H1 (cell line): ENCODE data around the gene FAM120B. TPM values are rescaled to one million over a fixed set of nuclear protein-coding genes. Genes with fewer than 3 reads are reported as not detected.

Experiments
- CTCF ChIA-PET: fragments of 300-600 bp; sonication (Branson Sonifier 250); formaldehyde crosslinking; loops from one replicate; lab custom pipeline; 2021; ENCODE audit not compliant: partially characterized antibody; lab: Charles Lee
- POLR2A ChIA-PET: fragments of 300-600 bp; sonication (Branson Sonifier 250); formaldehyde crosslinking; loops from one replicate; lab custom pipeline; 2021; ENCODE audit warnings: inconsistent platforms; ENCODE audit not compliant: partially characterized antibody; lab: Charles Lee
- DNase-seq, 2 experiments: peaks; one replicate each; pipeline versions ENCODE4 v3.0.0 to v3.0.0-alpha.2; 2010 to 2022; ENCODE audit warnings: low spot score in 2 of 2, low read depth in 1 of 2, mixed read lengths in 1 of 2
- FAIRE-seq: peaks from 2 replicates; lab custom pipeline; 2011; peaks lifted over from hg19 to GRCh38; lab: Jason Lieb, UNC
- H2AFZ ChIP-seq: 2 replicates; pipeline ENCODE4 v1.8.1; 2012; ENCODE audit warnings: low read length, inconsistent platforms
- H2AK5ac ChIP-seq: 2 replicates; pipeline ENCODE4 v1.6.1; 2013; ENCODE audit warnings: low read depth, low read length
- H2BK120ac ChIP-seq: replicated peaks from 2 replicates; pipeline ENCODE3; 2013; ENCODE audit warnings: low read depth, low read length, inconsistent platforms
- H2BK12ac ChIP-seq: 2 replicates; pipeline ENCODE4 v1.6.1; 2013; ENCODE audit warnings: low read depth, low read length
- H2BK15ac ChIP-seq: 2 replicates; pipeline ENCODE4 v1.6.1; 2013; ENCODE audit warnings: low read length
- H2BK20ac ChIP-seq: 2 replicates; pipeline ENCODE4 v1.6.1; 2013; ENCODE audit warnings: low read length
- H2BK5ac ChIP-seq: 2 replicates; pipeline ENCODE4 v1.6.1; 2013; ENCODE audit warnings: low read depth, low read length
- H3K14ac ChIP-seq: 2 replicates; pipeline ENCODE4 v1.6.1; 2013; ENCODE audit warnings: inconsistent platforms; ENCODE audit not compliant: insufficient read length
- H3K18ac ChIP-seq: 2 replicates; pipeline ENCODE4 v1.6.1; 2013; ENCODE audit warnings: low read length; ENCODE audit errors: extremely low read depth
- H3K23ac ChIP-seq: 2 replicates; pipeline ENCODE4 v1.6.1; 2013; ENCODE audit warnings: inconsistent platforms; ENCODE audit not compliant: insufficient read length
- H3K23me2 ChIP-seq: 2 replicates; pipeline ENCODE4 v1.6.1; 2013; ENCODE audit warnings: low read depth, low read length
- H3K27ac ChIP-seq: 2 replicates; pipeline ENCODE4 v1.6.1; 2011; ENCODE audit warnings: low read depth, low read length, inconsistent platforms
- H3K27me3 ChIP-seq, 4 experiments: replicated peaks in 1 of 4; 1 replicate in 1 of 4; 2 replicates in 3 of 4; pipeline versions ENCODE4 v1.6.1 to v1.8.1; 2011 to 2013; ENCODE audit warnings: low read length in 3 of 4, mild to moderate bottlenecking in 3 of 4, inconsistent platforms in 2 of 4, mixed read lengths in 2 of 4, moderate library complexity in 1 of 4; ENCODE audit not compliant: control insufficient read depth in 3 of 4, insufficient read depth in 3 of 4; ENCODE audit errors: extremely low read depth in 1 of 4
- H3K36me3 ChIP-seq, 4 experiments: 2 replicates each; pipeline versions ENCODE4 v1.6.1 to v1.8.1; 2011 to 2013; ENCODE audit warnings: mild to moderate bottlenecking in 4 of 4, low read length in 3 of 4, moderate library complexity in 2 of 4, control low read depth in 1 of 4, inconsistent platforms in 1 of 4; ENCODE audit not compliant: insufficient read depth in 4 of 4, control insufficient read depth in 2 of 4
- H3K4ac ChIP-seq: replicated peaks from 2 replicates; pipeline ENCODE3; 2013; ENCODE audit warnings: low read length, low read depth, mixed read lengths, inconsistent platforms; ENCODE audit not compliant: insufficient read length
- H3K4me1 ChIP-seq, 4 experiments: replicated peaks in 1 of 4; 1 replicate in 1 of 4; 2 replicates in 3 of 4; pipeline versions ENCODE4 v1.6.1 to v1.8.1; 2011 to 2013; ENCODE audit warnings: low read length in 3 of 4, inconsistent platforms in 2 of 4, mixed read lengths in 1 of 4; ENCODE audit not compliant: insufficient read depth in 4 of 4, control insufficient read depth in 3 of 4
- H3K4me2 ChIP-seq, 2 experiments: 2 replicates each; pipeline versions ENCODE4 v1.6.1 to v1.8.1; 2011 to 2013; ENCODE audit warnings: low read depth in 2 of 2, low read length in 2 of 2, control low read depth in 1 of 2, inconsistent platforms in 1 of 2, mild to moderate bottlenecking in 1 of 2; ENCODE audit not compliant: insufficient read depth in 1 of 2
- H3K4me3 ChIP-seq, 4 experiments: fragments of 200-600, 300-600 bp in 1 of 4; sonication (generic), shearing (Covaris generic), sonication (Bioruptor Twin) in 1 of 4; 2 replicates each; pipeline versions ENCODE4 v1.5.1 to v1.8.1; 2011 to 2016; ENCODE audit warnings: low read length in 4 of 4, low read depth in 3 of 4, control low read depth in 2 of 4, inconsistent platforms in 2 of 4, mild to moderate bottlenecking in 2 of 4, mixed read lengths in 1 of 4, moderate library complexity in 1 of 4; ENCODE audit not compliant: insufficient read depth in 2 of 4; ENCODE audit errors: extremely low read depth in 1 of 4
- H3K56ac ChIP-seq: replicated peaks from 2 replicates; pipeline ENCODE3; 2013; ENCODE audit warnings: low read depth, mild to moderate bottlenecking, mixed read lengths, low read length, inconsistent platforms; ENCODE audit not compliant: insufficient read length
- H3K79me1 ChIP-seq: 2 replicates; pipeline ENCODE4 v1.6.1; 2013; ENCODE audit warnings: low read depth, low read length, control low read depth
- H3K79me2 ChIP-seq, 2 experiments: 2 replicates each; pipeline versions ENCODE4 v1.6.1 to v1.8.1; 2012 to 2013; ENCODE audit warnings: low read length in 2 of 2, mild to moderate bottlenecking in 2 of 2, inconsistent platforms in 1 of 2; ENCODE audit not compliant: insufficient read depth in 2 of 2, control insufficient read depth in 1 of 2
- H3K9ac ChIP-seq, 4 experiments: replicated peaks in 1 of 4; 1 replicate in 1 of 4; 2 replicates in 3 of 4; pipeline versions ENCODE4 v1.6.1 to v1.8.1; 2011 to 2013; ENCODE audit warnings: low read depth in 3 of 4, low read length in 3 of 4, control low read depth in 2 of 4, mild to moderate bottlenecking in 2 of 4, moderate library complexity in 2 of 4, inconsistent platforms in 1 of 4; ENCODE audit errors: extremely low read depth in 1 of 4
- H3K9me3 ChIP-seq, 2 experiments: 2 replicates each; pipeline versions ENCODE4 v1.6.1 to v1.8.1; 2012 to 2013; ENCODE audit warnings: mild to moderate bottlenecking in 2 of 2, moderate library complexity in 2 of 2, control low read depth in 1 of 2, inconsistent platforms in 1 of 2, low read depth in 1 of 2, low read length in 1 of 2, mixed read lengths in 1 of 2; ENCODE audit not compliant: insufficient read depth in 2 of 2
- H4K20me1 ChIP-seq, 2 experiments: replicated peaks in 1 of 2; 2 replicates each; pipeline versions ENCODE3 to v1.8.1; 2011 to 2013; ENCODE audit warnings: inconsistent platforms in 2 of 2, low read length in 2 of 2, mild to moderate bottlenecking in 1 of 2; ENCODE audit not compliant: insufficient read depth in 2 of 2, control insufficient read depth in 1 of 2
- H4K5ac ChIP-seq: 2 replicates; pipeline ENCODE4 v1.6.1; 2013; ENCODE audit warnings: low read length, low read depth, mixed read lengths, inconsistent platforms; ENCODE audit not compliant: insufficient read length
- H4K8ac ChIP-seq: 2 replicates; pipeline ENCODE4 v1.8.0; 2013; ENCODE audit warnings: mild to moderate bottlenecking, moderate library complexity, low read length, inconsistent platforms; ENCODE audit not compliant: insufficient read depth; ENCODE audit errors: extremely low read depth
- H4K91ac ChIP-seq: replicated peaks from 2 replicates; pipeline ENCODE3; 2013; ENCODE audit warnings: low read length, mixed read lengths, inconsistent platforms; ENCODE audit not compliant: insufficient read length
- CTBP2 ChIP-seq: IDR thresholded peaks from 2 replicates; pipeline ENCODE4 v1.7.0; 2011; ENCODE audit warnings: borderline replicate concordance, mild to moderate bottlenecking, moderate library complexity, mixed read lengths, low read length; ENCODE audit not compliant: insufficient read depth, insufficient read length
- EGR1 ChIP-seq: IDR thresholded peaks from 2 replicates; pipeline ENCODE4 v1.6.1; 2011; ENCODE audit warnings: low read depth, low read length, borderline replicate concordance
- KDM5A ChIP-seq: fragments of 200-600 bp; IDR thresholded peaks from 2 replicates; pipeline ENCODE4 v1.7.1; 2012; ENCODE audit warnings: mild to moderate bottlenecking, low read length, inconsistent platforms, mixed read lengths
- MAX ChIP-seq: IDR thresholded peaks from 2 replicates; pipeline ENCODE4 v1.6.1; 2012; ENCODE audit warnings: inconsistent platforms
- NRF1 ChIP-seq: IDR thresholded peaks from 2 replicates; pipeline ENCODE4 v1.6.1; 2011; ENCODE audit warnings: mild to moderate bottlenecking, low read depth, low read length, improper control_type of control experiment
- PHF8 ChIP-seq: fragments of 200-600 bp; sonication (generic); conservative IDR thresholded peaks from 2 replicates; pipeline ENCODE4 v1.7.1; 2012; ENCODE audit warnings: low read depth, mild to moderate bottlenecking, inconsistent platforms, low read length, moderate library complexity
- POU5F1 ChIP-seq: IDR thresholded peaks from 2 replicates; pipeline ENCODE4 v1.6.1; 2011; ENCODE audit warnings: low read depth, mild to moderate bottlenecking, low read length, moderate library complexity
- RAD21 ChIP-seq, 2 experiments: IDR thresholded peaks in 1 of 2; conservative IDR thresholded peaks in 1 of 2; 2 replicates each; pipeline ENCODE4 v1.6.1; 2011; ENCODE audit warnings: low read depth in 2 of 2, low read length in 2 of 2, improper control_type of control experiment in 1 of 2, inconsistent platforms in 1 of 2, mild to moderate bottlenecking in 1 of 2, moderate library complexity in 1 of 2
- SIN3A ChIP-seq, 2 experiments: IDR thresholded peaks in 1 of 2; conservative IDR thresholded peaks in 1 of 2; 2 replicates each; pipeline ENCODE4 v1.6.1; 2011 to 2012; ENCODE audit warnings: low read length in 2 of 2, improper control_type of control experiment in 1 of 2, low read depth in 1 of 2, mild to moderate bottlenecking in 1 of 2
- SIRT6 ChIP-seq: IDR thresholded peaks from one replicate; pipeline ENCODE4 v1.7.1; 2012; ENCODE audit warnings: low read length, inconsistent platforms
- TAF1 ChIP-seq: IDR thresholded peaks from 2 replicates; pipeline ENCODE4 v1.6.1; 2011; ENCODE audit warnings: mild to moderate bottlenecking, low read depth, low read length
- WGBS, 2 experiments: shearing (Covaris generic) in 1 of 2; methylation state at CpG; one replicate each; pipeline versions ENCODE4 v1.1.6 to v1.1.7; 2013 to 2015; ENCODE audit warnings: low lambda C conversion rate in 2 of 2, mixed read lengths in 2 of 2, inconsistent platforms in 1 of 2, low coverage in 1 of 2, missing lambda C conversion rate in 1 of 2; ENCODE audit not compliant: insufficient replicate concordance in 2 of 2, insufficient coverage in 1 of 2, insufficient read length in 1 of 2; ENCODE audit errors: extremely low coverage in 1 of 2, missing lambda C conversion rate in 1 of 2; 5-methylcytosine and 5-hydroxymethylcytosine counted together
- polyA plus RNA-seq, 7 experiments: library from polyadenylated mRNA; depleted of rRNA in 3 of 7; stranded (reverse) in 5 of 7; unstranded in 2 of 7; fragments of >200 nt in 5 of 7; fragments of 200-250 nt in 2 of 7; gene quantifications; 1 replicate in 5 of 7; 2 replicates in 1 of 7; 4 replicates in 1 of 7; pipeline versions ENCODE4 v1.2.1 to v1.2.3, GENCODE V29; 2011 to 2013; ENCODE audit warnings: missing spikeins in 2 of 7, mixed read lengths in 2 of 7
- total RNA-seq: library from RNA; stranded (reverse); fragmentation: NEBNext Ultra II Directional; extraction: Animal tissue kit (Norgen Biotek cat#: 25700); gene quantifications from 2 replicates; pipeline ENCODE4 v1.2.1, GENCODE V29; 2021
- TF ChIP-seq, protein P1 (sequence below): IDR thresholded peaks from 2 replicates; pipeline ENCODE4 v1.6.1; 2011; ENCODE audit warnings: low read depth, mild to moderate bottlenecking, low read length; ENCODE audit not compliant: insufficient read depth

FAM120B gene
- total and polyA plus RNA-seq, 2 of the 8 experiments (the other 6 are each of a cell fraction or from before 2014, with no cell fraction given): 5.1 to 12.5 TPM

DNA sequence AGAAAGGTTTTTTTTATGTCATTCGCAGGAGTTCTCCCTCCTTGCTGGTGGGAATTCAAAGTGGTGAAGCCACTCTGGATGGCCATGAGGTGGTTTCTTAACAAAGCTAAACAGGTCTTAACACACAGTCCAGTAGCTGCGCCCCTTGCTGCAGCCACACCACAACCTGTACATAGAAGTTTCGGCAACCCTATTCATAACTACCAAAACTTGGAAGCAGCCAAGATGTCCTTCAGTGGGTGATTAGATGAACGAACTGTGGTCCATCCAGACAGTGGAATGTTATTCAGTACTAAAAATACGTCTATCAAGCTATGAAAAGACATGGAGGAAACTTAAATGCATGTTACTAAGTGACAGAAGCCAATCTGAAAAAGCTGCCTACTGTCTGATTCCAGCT, 78.9 kb downstream of the FAM120B start:
- H3K18ac ChIP-seq: no peak overlapping the region
- H3K79me2 ChIP-seq: no peaks in the 10 kb centered on the region
- H4K91ac ChIP-seq: no peak overlapping the region
- POLR2A ChIA-PET: interaction anchor here (1.0 kb wide), 1 partner anchor 95 kb away, joined by 3 read pairs; the partner anchor contains the start of gene DLL1
- no peaks in the 10 kb centered on the region for H3K9me3 ChIP-seq
- no peaks in the 10 kb centered on the region for H3K79me1 ChIP-seq
- H2BK20ac ChIP-seq: no peak overlapping the region
- H3K4me1 ChIP-seq: peaks cover 0 to 3% (median 0%) of the 10 kb centered on the region in 4 experiments; a peak in 1 of 7 replicates
- DNase-seq (no peak), FAIRE-seq (no peak)
- WGBS, 2 experiments: 92% methylated on average over 5 of the region's 5 CpGs; no CpG with 5 or more reads in 1 of the 2 experiments
- no peak overlapping the region for H3K4ac ChIP-seq
- no peak overlapping the region for H2BK15ac ChIP-seq
- no peaks in the 10 kb centered on the region for H3K23me2 ChIP-seq
- H2BK12ac ChIP-seq: no peak overlapping the region
- no peaks in the 10 kb centered on the region for H4K20me1 ChIP-seq
- no peaks in the 10 kb centered on the region for H3K27me3 ChIP-seq
- CTCF ChIA-PET: interaction anchor here (0.6 to 2.7 kb wide), 7 partner anchors 8 to 156 kb away, joined by 3 to 8 read pairs (median 4); no protein-coding TSS in a partner anchor
- no peak overlapping the region for H3K23ac ChIP-seq
- no peak overlapping the region for H2BK120ac ChIP-seq
- H2BK5ac ChIP-seq: no peak overlapping the region
- H3K4me2 ChIP-seq: no peak overlapping the region
- no peak overlapping the region for H3K14ac ChIP-seq
- no peak overlapping the region for H3K27ac ChIP-seq
- no peak overlapping the region for H2AFZ ChIP-seq
- no peaks in the 10 kb centered on the region; a peak in 1 of 8 replicates for H3K36me3 ChIP-seq
- H3K56ac ChIP-seq: no peak overlapping the region
- no peak overlapping the region for H4K5ac ChIP-seq
- H4K8ac ChIP-seq: no peak overlapping the region
- H2AK5ac ChIP-seq: no peak overlapping the region
- no peak overlapping the region for H3K4me3 ChIP-seq
- H3K9ac ChIP-seq: no peak overlapping the region
- TF ChIP-seq SIN3A (conservative IDR thresholded peaks at IDR 0.05 in 1 of 2, IDR thresholded peaks at IDR 0.05 in 1 of 2; ENCODE audit: low read depth in 1 of 2, low read length in 2 of 2) (no peak), POU5F1 (no peak), MAX (no peak), EGR1 (no peak), PHF8 (no peak), SIRT6 (no peak), KDM5A (no peak), TAF1 (no peak), CTBP2 (no peak), NRF1 (no peak), RAD21 (IDR thresholded peaks at IDR 0.05 in 1 of 2, conservative IDR thresholded peaks at IDR 0.05 in 1 of 2; ENCODE audit: low read depth in 2 of 2, low read length in 2 of 2) (no peak)
- TF ChIP-seq, protein P1, sequence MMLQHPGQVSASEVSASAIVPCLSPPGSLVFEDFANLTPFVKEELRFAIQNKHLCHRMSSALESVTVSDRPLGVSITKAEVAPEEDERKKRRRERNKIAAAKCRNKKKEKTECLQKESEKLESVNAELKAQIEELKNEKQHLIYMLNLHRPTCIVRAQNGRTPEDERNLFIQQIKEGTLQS: no peak
